Measurements from ENCODE around the gene REM2.
A peak's percentile ranks its signal among the peaks of the same experiment; 100 is the strongest.

REM2 gene

DNA sequence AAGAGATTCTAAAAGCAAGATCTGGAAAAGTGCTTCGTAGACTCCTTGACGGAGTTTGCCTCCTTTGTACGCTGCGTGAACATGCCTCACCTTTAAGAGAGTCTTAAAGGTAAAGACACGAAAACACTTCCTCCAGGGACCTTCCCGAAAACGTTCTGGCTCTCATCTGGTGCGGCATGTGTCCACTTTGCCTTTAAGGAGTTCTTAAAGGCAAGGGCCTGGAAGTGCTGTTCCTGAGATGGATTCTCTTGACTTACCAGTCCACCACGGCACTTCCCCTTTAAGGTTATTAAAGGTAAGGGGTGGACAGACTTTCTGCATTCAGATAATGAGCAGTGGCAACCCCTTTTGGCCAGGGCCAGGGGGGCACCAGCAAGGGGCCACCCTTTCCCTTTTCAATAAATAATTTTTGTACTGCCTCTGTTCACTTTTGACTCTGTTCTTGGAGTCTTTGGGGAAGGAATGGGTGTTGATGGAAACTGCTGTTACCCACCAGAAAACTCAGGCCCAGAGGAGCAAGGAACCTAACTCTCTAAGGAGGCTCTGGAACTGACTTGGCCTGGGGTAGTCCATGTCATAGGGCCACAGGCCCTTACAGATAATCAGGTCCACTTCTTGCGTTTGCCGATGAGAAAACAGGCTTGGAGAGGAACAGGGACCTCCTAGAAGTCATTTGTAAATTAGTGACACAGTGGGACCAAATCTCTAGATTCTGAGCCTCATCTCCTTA, 4.4 kb downstream of the REM2 start:
- 22 to 23% methylated on average over 11 of the region's 11 CpGs for WGBS, 2 experiments
- Histone ChIP-seq H3K27me3 (ENCODE audit: control insufficient read depth, insufficient read depth, low read length, poor library complexity, severe bottlenecking) (peaks cover 22% of the 10 kb centered on the region), H3K36me3 (ENCODE audit: control insufficient read depth, insufficient read depth, low read length) (no peaks in the 10 kb centered on the region), H3K27ac (ENCODE audit: insufficient read depth, low read depth, low read length, poor library complexity, severe bottlenecking) (peak overlapping the region; percentile 90), H3K4me1 (ENCODE audit: control insufficient read depth, insufficient read depth, low read length) (peaks cover 30% of the 10 kb centered on the region), H3K9me3 (ENCODE audit: control insufficient read depth, low read length) (no peaks in the 10 kb centered on the region), H3K4me3 (ENCODE audit: insufficient read depth, low read depth, low read length) (peak overlapping the region; percentile 73)

DNA sequence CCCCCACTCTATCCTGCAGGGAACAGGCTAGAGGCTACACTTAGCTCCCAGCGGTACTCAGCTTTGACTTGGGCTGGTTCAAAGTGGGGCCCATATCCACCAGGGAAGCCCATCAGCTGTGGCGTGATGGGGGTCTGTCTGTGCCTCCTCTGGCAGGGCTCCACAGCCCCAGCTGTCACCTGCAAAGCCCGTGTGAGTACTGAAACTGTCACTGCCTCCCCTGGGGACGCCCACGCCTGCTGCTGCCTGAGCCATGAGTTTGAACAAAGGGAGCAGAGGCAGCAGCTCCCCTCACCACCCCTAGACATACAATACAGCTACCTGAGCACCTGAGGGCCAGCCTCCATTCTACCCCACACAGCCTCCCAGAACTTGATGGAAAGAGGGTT, 5.0 kb downstream of the REM2 start:
- H3K36me3 ChIP-seq (ENCODE audit: control insufficient read depth, insufficient read depth, low read length) = no peaks in the 10 kb centered on the region
- H3K4me1 ChIP-seq (ENCODE audit: control insufficient read depth, insufficient read depth, low read length) = peaks cover 26% of the 10 kb centered on the region
- 83 to 86% methylated on average over 5 of the region's 5 CpGs for WGBS, 2 experiments
- H3K27ac ChIP-seq (ENCODE audit: insufficient read depth, low read depth, low read length, poor library complexity, severe bottlenecking) = no peak overlapping the region
- H3K27me3 ChIP-seq (ENCODE audit: control insufficient read depth, insufficient read depth, low read length, poor library complexity, severe bottlenecking) = peaks cover 22% of the 10 kb centered on the region
- H3K9me3 ChIP-seq (ENCODE audit: control insufficient read depth, low read length) = no peaks in the 10 kb centered on the region
- peak overlapping the region; percentile 73 for H3K4me3 ChIP-seq (ENCODE audit: insufficient read depth, low read depth, low read length)

DNA sequence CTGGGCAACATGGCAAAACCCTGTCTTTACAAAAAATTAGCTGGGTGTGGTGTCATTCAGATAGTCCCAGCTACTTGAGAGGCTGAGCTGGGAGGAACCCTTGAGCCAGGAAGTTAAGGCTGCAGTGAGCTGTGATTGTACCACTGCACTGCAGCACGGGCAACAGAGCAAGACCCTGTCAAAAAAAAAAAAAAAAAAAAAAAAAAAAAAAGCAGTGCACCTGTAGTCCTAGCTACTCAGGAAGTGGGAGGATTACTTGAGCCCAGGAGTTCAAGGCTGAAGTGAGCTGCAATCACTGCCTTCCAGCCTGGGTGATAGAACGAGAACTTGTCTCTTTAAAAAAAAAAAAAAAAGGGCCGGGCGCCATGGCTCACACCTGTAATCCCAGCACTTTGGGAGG, 5.6 kb downstream of the REM2 start:
- no peaks in the 10 kb centered on the region for H3K9me3 ChIP-seq (ENCODE audit: control insufficient read depth, low read length)
- H3K4me1 ChIP-seq (ENCODE audit: control insufficient read depth, insufficient read depth, low read length) = peaks cover 20% of the 10 kb centered on the region
- H3K27ac ChIP-seq (ENCODE audit: insufficient read depth, low read depth, low read length, poor library complexity, severe bottlenecking) = no peak overlapping the region
- no peak overlapping the region for H3K4me3 ChIP-seq (ENCODE audit: insufficient read depth, low read depth, low read length)
- peaks cover 22% of the 10 kb centered on the region for H3K27me3 ChIP-seq (ENCODE audit: control insufficient read depth, insufficient read depth, low read length, poor library complexity, severe bottlenecking)
- 87 to 98% methylated on average over 3 to 4 of the region's 4 CpGs for WGBS, 2 experiments
- H3K36me3 ChIP-seq (ENCODE audit: control insufficient read depth, insufficient read depth, low read length) = no peaks in the 10 kb centered on the region

DNA sequence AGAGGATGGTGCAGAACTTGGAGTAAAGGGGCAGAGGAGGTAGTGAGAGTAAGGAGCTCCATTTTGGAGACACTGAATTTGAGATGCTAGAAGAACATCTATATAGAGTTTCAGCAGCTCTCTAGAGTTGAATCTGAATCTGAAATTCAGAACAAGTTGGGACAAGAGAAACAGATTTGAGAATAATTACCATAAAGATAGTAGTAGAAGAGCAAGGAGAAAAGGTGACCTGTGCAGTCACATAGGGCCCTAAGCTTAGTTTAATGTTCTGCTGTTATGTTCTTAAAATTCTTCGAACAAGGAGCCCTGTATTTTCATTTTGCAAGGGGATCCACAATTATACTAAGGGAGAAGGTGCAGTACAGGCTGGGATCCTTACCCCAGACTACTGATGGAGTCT, 7.4 kb downstream of the REM2 start:
- H3K27ac ChIP-seq (ENCODE audit: insufficient read depth, low read depth, low read length, poor library complexity, severe bottlenecking) = no peak overlapping the region
- no peaks in the 10 kb centered on the region for H3K9me3 ChIP-seq (ENCODE audit: control insufficient read depth, low read length)
- H3K36me3 ChIP-seq (ENCODE audit: control insufficient read depth, insufficient read depth, low read length) = no peaks in the 10 kb centered on the region
- H3K4me3 ChIP-seq (ENCODE audit: insufficient read depth, low read depth, low read length) = no peak overlapping the region
- peaks cover 10% of the 10 kb centered on the region for H3K4me1 ChIP-seq (ENCODE audit: control insufficient read depth, insufficient read depth, low read length)
- 89 to 91% methylated on average over 1 of the region's 1 CpG for WGBS, 2 experiments
- peaks cover 14% of the 10 kb centered on the region for H3K27me3 ChIP-seq (ENCODE audit: control insufficient read depth, insufficient read depth, low read length, poor library complexity, severe bottlenecking)

DNA sequence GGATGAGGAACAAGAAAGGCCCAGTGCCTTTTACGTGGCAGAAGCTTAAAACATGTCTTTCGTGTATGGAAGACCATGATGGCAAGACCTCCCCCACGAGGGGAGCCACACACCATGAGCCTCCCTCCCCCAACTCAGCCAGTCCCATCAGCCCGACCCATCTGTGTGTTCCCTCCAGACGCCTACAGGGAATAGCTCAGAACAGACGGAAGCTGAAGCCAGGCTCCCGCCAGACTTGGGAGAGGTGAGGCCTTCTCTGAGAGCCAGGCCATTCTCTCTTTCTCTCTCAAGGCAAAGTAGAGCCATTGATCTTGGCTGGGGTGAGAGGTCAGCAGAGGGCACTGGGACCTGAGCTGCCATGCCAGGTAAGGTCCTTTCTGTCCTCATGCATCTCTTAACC, 9.5 kb downstream of the REM2 start:
- Histone ChIP-seq H3K27ac (ENCODE audit: insufficient read depth, low read depth, low read length, poor library complexity, severe bottlenecking) (no peak overlapping the region), H3K4me1 (ENCODE audit: control insufficient read depth, insufficient read depth, low read length) (peaks cover 5% of the 10 kb centered on the region)
- 82 to 83% methylated on average over 7 of the region's 7 CpGs for WGBS, 2 experiments

DNA sequence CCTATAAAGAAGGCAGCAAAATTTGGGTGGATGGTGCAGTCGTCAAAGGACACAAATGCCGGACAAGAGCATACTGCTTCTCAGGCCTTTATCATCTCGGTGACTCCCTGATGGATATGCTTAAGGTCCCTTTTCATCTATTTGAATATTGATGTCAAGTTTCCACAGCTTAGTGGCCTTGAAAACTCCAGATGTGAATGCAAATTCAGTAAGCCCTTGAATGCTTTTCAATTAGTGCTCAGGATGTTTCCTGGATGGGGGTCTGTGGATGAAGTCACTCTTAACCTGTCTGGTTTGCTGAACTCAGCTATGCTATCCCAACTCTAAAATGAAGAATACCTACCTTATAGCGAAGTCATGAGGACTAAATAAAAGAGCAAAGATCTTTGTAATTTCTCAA, 10.7 kb downstream of the REM2 start:
- H3K9me3 ChIP-seq (ENCODE audit: control insufficient read depth, low read length) = no peaks in the 10 kb centered on the region
- no peaks in the 10 kb centered on the region for H3K27me3 ChIP-seq (ENCODE audit: control insufficient read depth, insufficient read depth, low read length, poor library complexity, severe bottlenecking)
- H3K36me3 ChIP-seq (ENCODE audit: control insufficient read depth, insufficient read depth, low read length) = no peaks in the 10 kb centered on the region
- H3K27ac ChIP-seq (ENCODE audit: insufficient read depth, low read depth, low read length, poor library complexity, severe bottlenecking) = no peak overlapping the region
- 88 to 97% methylated on average over 4 of the region's 4 CpGs for WGBS, 2 experiments
- no peak overlapping the region for H3K4me3 ChIP-seq (ENCODE audit: insufficient read depth, low read depth, low read length)
- H3K4me1 ChIP-seq (ENCODE audit: control insufficient read depth, insufficient read depth, low read length) = no peaks in the 10 kb centered on the region

More for the DNA sequence above, 9.5 kb downstream of the REM2 start:
- Histone ChIP-seq H3K27me3 (ENCODE audit: control insufficient read depth, insufficient read depth, low read length, poor library complexity, severe bottlenecking) (no peaks in the 10 kb centered on the region), H3K4me3 (ENCODE audit: insufficient read depth, low read depth, low read length) (no peak overlapping the region), H3K9me3 (ENCODE audit: control insufficient read depth, low read length) (no peaks in the 10 kb centered on the region), H3K36me3 (ENCODE audit: control insufficient read depth, insufficient read depth, low read length) (no peaks in the 10 kb centered on the region)

DNA sequence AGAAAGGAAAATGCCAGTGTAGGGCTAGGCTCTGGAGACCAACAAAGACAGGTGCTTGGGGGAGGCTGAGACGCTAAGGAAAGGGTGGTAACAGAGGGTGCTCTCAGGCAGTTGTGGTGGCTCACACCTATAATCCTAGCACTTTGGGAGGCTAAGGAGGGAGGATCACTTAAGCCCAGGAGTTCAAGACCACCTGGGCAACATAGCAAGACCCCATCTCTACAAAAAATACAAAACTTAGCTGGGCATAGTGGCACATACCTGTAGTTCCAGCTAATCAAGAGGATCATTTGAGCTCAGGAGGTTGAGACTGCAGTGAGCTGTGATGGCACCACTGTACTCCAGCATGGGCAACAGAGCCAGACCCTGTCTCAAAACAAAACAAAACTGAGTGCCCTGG, 12.4 kb downstream of the REM2 start:
- Histone ChIP-seq H3K27me3 (ENCODE audit: control insufficient read depth, insufficient read depth, low read length, poor library complexity, severe bottlenecking) (no peaks in the 10 kb centered on the region), H3K36me3 (ENCODE audit: control insufficient read depth, insufficient read depth, low read length) (no peaks in the 10 kb centered on the region), H3K4me1 (ENCODE audit: control insufficient read depth, insufficient read depth, low read length) (no peaks in the 10 kb centered on the region), H3K27ac (ENCODE audit: insufficient read depth, low read depth, low read length, poor library complexity, severe bottlenecking) (no peak overlapping the region), H3K9me3 (ENCODE audit: control insufficient read depth, low read length) (no peaks in the 10 kb centered on the region), H3K4me3 (ENCODE audit: insufficient read depth, low read depth, low read length) (no peak overlapping the region)
- WGBS, 2 experiments = 88 to 100% methylated on average over 1 of the region's 1 CpG

DNA sequence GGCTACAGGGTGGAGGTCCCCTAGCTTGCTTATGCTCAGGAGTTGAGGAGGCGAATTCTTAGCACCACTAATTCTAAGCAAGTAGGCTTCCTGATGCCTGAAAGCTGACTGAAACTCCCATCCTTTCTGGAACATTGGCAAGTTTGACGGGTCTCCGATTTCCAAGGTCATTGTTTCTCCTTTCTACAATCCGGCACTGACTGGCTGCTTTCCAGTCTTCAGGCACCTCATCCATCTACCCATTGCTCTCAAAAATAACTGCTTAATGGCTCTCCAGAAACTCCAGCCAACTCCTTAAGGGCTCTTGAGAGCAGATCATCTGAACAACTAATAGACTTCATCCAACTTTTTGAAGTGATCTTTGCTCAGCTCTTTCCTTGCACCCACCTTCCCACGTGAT, 13.3 kb downstream of the REM2 start:
- 89 to 91% methylated on average over 5 of the region's 5 CpGs for WGBS, 2 experiments
- Histone ChIP-seq H3K4me3 (ENCODE audit: insufficient read depth, low read depth, low read length) (no peak overlapping the region), H3K9me3 (ENCODE audit: control insufficient read depth, low read length) (no peaks in the 10 kb centered on the region), H3K27me3 (ENCODE audit: control insufficient read depth, insufficient read depth, low read length, poor library complexity, severe bottlenecking) (no peaks in the 10 kb centered on the region), H3K36me3 (ENCODE audit: control insufficient read depth, insufficient read depth, low read length) (peaks cover 7% of the 10 kb centered on the region), H3K27ac (ENCODE audit: insufficient read depth, low read depth, low read length, poor library complexity, severe bottlenecking) (no peak overlapping the region), H3K4me1 (ENCODE audit: control insufficient read depth, insufficient read depth, low read length) (no peaks in the 10 kb centered on the region)

DNA sequence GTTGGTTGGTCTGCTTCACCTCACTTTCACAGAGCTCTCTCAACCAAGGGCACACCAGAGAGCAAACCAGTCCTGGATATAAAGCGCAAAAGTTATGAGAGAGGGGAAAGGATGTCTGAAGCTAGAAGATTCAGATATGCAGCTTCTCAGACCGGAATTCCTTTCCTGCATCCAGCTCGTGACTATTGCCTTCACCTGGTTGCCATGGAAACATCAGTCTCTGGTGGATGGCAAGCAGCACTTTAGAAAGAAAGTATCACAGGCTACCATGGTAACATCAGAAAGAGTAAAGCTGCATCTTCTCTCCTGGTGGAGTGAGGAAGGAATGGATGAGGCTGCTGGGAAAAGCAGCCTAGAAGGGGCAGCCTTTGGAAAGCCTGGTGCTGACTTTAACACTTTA, 13.7 kb downstream of the REM2 start:
- Histone ChIP-seq H3K4me3 (ENCODE audit: insufficient read depth, low read depth, low read length) (no peak overlapping the region), H3K4me1 (ENCODE audit: control insufficient read depth, insufficient read depth, low read length) (no peaks in the 10 kb centered on the region), H3K27me3 (ENCODE audit: control insufficient read depth, insufficient read depth, low read length, poor library complexity, severe bottlenecking) (no peaks in the 10 kb centered on the region), H3K9me3 (ENCODE audit: control insufficient read depth, low read length) (no peaks in the 10 kb centered on the region), H3K27ac (ENCODE audit: insufficient read depth, low read depth, low read length, poor library complexity, severe bottlenecking) (no peak overlapping the region), H3K36me3 (ENCODE audit: control insufficient read depth, insufficient read depth, low read length) (peaks cover 11% of the 10 kb centered on the region)
- WGBS, 2 experiments = 84 to 87% methylated on average over 3 of the region's 3 CpGs

DNA sequence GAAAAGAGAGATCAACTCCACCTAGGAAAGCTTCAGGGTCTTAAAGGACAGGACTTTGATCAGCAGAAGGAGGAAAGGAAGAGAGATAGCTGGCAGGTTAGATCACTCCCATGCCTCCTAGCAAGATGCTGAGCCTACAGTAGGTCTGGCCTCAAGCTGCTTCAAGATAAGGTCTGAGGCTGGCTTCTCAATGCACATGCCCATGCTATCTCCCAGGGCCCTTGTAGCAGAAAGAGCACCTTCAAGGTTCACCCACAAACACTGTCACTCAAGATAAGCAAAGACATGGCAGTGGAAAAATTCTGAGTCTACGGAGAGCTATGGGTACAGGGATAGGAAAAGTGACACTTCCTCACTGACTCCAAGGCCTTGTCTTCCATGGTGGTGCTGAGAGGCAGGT, 14.3 kb downstream of the REM2 start:
- Histone ChIP-seq H3K4me1 (ENCODE audit: control insufficient read depth, insufficient read depth, low read length) (no peaks in the 10 kb centered on the region), H3K9me3 (ENCODE audit: control insufficient read depth, low read length) (no peaks in the 10 kb centered on the region), H3K36me3 (ENCODE audit: control insufficient read depth, insufficient read depth, low read length) (peaks cover 17% of the 10 kb centered on the region), H3K27me3 (ENCODE audit: control insufficient read depth, insufficient read depth, low read length, poor library complexity, severe bottlenecking) (no peaks in the 10 kb centered on the region), H3K4me3 (ENCODE audit: insufficient read depth, low read depth, low read length) (no peak overlapping the region), H3K27ac (ENCODE audit: insufficient read depth, low read depth, low read length, poor library complexity, severe bottlenecking) (no peak overlapping the region)
- 90 to 96% methylated on average over 1 of the region's 1 CpG for WGBS, 2 experiments
